HL-60 (cell line): ENCODE measurements around the gene RNF187.

Experiments used
- DNase-seq, 2 experiments: peaks; one replicate each; pipeline ENCODE4 v3.0.0-alpha.2; 2010 to 2020; ENCODE audit warnings: low read depth in 1 of 2, low spot score in 1 of 2
- H3K27ac ChIP-seq: fragments of 250-450 bp; sonication (Bioruptor Pico); replicated peaks from 2 replicates; pipeline ENCODE4 v1.5.1; 2020; ENCODE audit warnings: mild to moderate bottlenecking, moderate library complexity
- H3K27me3 ChIP-seq: fragments of 250-450 bp; sonication (Bioruptor Pico); 2 replicates; pipeline ENCODE4 v1.5.1; 2021; ENCODE audit warnings: mild to moderate bottlenecking, moderate library complexity; ENCODE audit not compliant: insufficient read depth, poor library complexity, severe bottlenecking
- H3K4me3 ChIP-seq: replicated peaks from 2 replicates; pipeline ENCODE4 v1.5.1; 2011; ENCODE audit warnings: mild to moderate bottlenecking, control low read depth, low read length; ENCODE audit not compliant: insufficient read depth
- GABPA ChIP-seq: IDR thresholded peaks from 2 replicates; pipeline ENCODE4 v1.6.1; 2012; ENCODE audit warnings: low read depth
- POLR2AphosphoS5 ChIP-seq: IDR thresholded peaks from 2 replicates; pipeline ENCODE4 v1.6.1; 2012; ENCODE audit warnings: low read depth
- SPI1 ChIP-seq: IDR thresholded peaks from 2 replicates; pipeline ENCODE4 v1.6.1; 2012; ENCODE audit warnings: low read depth, mild to moderate bottlenecking, borderline replicate concordance
- TF ChIP-seq, protein P1 (sequence below): IDR thresholded peaks from one replicate; pipeline ENCODE4 v1.5.1; 2011; ENCODE audit warnings: low read length, control low read depth, inconsistent platforms; ENCODE audit not compliant: insufficient read depth
- TF ChIP-seq, protein P2 (sequence below): IDR thresholded peaks from 2 replicates; pipeline ENCODE4 v1.6.1; 2012; ENCODE audit warnings: low read depth; ENCODE audit not compliant: insufficient replicate concordance

The RNF187 gene

DNA sequence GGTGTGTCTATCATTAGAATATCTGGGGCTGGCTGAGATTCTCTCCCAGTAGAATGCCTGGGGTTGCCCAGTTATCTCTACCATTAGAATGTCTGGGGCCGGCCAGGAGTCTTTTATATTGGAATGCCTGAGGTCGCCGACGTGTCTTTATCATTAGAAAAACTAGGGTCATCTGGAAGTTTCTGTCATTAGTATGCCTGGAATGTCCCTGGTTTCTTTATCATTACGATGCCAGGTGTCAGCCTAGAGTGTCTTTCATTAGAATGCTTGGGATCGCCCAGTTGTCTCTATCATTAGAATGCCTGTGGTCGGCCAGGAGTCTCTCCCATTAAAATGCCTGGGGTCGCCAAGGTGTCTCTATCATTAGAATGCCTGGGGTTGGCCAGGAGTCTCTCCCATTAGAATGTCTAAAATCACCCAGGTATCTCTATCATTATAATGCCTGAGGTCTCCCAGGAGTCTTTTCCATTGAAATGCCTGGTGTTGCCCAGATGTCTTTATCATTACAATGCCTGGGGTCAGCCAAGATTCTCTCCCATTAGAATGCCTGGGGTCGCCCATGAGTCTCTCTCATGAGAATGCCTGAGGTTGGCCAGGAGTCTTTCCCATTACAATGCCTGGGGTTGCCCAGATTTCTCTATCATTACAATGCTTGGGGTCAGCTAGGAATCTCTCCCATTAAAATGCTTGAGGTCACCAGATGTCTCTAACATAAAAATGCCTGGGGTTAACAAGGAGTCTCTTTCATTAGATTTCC lies 53.2 kb downstream of the RNF187 start:
- Histone ChIP-seq H3K27ac (no peak overlapping the region), H3K4me3 (no peak overlapping the region), H3K27me3 (no peaks in the 10 kb centered on the region)
- TF ChIP-seq POLR2AphosphoS5 (no peak), GABPA (no peak), SPI1 (no peak)
- TF ChIP-seq, protein P1, sequence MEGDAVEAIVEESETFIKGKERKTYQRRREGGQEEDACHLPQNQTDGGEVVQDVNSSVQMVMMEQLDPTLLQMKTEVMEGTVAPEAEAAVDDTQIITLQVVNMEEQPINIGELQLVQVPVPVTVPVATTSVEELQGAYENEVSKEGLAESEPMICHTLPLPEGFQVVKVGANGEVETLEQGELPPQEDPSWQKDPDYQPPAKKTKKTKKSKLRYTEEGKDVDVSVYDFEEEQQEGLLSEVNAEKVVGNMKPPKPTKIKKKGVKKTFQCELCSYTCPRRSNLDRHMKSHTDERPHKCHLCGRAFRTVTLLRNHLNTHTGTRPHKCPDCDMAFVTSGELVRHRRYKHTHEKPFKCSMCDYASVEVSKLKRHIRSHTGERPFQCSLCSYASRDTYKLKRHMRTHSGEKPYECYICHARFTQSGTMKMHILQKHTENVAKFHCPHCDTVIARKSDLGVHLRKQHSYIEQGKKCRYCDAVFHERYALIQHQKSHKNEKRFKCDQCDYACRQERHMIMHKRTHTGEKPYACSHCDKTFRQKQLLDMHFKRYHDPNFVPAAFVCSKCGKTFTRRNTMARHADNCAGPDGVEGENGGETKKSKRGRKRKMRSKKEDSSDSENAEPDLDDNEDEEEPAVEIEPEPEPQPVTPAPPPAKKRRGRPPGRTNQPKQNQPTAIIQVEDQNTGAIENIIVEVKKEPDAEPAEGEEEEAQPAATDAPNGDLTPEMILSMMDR, result no peak
- TF ChIP-seq, protein P2, sequence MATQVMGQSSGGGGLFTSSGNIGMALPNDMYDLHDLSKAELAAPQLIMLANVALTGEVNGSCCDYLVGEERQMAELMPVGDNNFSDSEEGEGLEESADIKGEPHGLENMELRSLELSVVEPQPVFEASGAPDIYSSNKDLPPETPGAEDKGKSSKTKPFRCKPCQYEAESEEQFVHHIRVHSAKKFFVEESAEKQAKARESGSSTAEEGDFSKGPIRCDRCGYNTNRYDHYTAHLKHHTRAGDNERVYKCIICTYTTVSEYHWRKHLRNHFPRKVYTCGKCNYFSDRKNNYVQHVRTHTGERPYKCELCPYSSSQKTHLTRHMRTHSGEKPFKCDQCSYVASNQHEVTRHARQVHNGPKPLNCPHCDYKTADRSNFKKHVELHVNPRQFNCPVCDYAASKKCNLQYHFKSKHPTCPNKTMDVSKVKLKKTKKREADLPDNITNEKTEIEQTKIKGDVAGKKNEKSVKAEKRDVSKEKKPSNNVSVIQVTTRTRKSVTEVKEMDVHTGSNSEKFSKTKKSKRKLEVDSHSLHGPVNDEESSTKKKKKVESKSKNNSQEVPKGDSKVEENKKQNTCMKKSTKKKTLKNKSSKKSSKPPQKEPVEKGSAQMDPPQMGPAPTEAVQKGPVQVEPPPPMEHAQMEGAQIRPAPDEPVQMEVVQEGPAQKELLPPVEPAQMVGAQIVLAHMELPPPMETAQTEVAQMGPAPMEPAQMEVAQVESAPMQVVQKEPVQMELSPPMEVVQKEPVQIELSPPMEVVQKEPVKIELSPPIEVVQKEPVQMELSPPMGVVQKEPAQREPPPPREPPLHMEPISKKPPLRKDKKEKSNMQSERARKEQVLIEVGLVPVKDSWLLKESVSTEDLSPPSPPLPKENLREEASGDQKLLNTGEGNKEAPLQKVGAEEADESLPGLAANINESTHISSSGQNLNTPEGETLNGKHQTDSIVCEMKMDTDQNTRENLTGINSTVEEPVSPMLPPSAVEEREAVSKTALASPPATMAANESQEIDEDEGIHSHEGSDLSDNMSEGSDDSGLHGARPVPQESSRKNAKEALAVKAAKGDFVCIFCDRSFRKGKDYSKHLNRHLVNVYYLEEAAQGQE, result no peak
- no peak for DNase-seq

DNA sequence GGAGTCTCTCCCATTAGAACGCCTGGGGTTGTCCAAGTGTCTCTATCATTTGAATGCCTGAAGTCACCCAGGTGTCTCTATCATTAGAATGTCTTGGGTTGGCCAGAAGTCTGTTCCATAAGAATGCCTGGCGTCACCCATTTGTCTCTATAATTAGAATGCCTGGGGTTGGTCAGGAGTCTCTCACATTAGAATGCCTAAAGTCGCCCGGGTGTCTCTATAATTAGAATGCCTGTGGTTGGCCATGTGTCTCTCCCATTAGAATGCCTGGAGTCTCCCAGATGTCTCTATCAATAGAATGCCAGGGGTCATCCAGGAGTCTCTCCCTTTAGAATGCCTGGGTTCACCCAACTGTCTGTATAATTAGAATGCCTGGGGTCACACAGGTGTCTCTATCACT lies 54.5 kb downstream of the RNF187 start:
- Histone ChIP-seq H3K27ac (no peak overlapping the region), H3K27me3 (no peaks in the 10 kb centered on the region)
- TF ChIP-seq SPI1, result no peak
- TF ChIP-seq, protein P2, result no peak
- no peak for TF ChIP-seq POLR2AphosphoS5
- TF ChIP-seq GABPA, result no peak
- TF ChIP-seq, protein P1, result no peak

DNA sequence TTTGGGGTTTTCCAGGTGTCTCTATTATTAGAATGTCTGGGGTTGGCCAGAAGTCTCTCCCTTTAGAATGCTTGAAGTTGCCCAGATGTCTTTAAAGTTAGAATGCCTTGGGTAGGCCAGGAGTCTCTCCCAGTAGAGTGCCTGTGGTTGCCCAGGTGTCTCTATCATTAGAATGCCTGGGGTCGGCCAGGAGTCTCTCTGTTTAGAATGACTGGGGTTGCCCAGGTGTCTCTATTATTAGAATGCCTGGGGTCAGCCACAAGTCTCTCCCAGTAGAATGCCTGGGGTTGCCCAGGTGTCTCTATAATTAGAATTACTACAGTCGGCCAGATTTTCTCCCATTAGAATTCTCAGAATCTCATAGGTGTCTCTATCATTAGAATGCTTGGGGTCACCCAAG lies 55.2 kb downstream of the RNF187 start:
- no peaks in the 10 kb centered on the region for H3K27me3 ChIP-seq
- no peak for DNase-seq
- no peak overlapping the region for H3K4me3 ChIP-seq
- no peak for TF ChIP-seq POLR2AphosphoS5
- TF ChIP-seq, protein P2, result no peak
- TF ChIP-seq GABPA, result no peak
- TF ChIP-seq, protein P1, result no peak
- no peak for TF ChIP-seq SPI1
- no peak overlapping the region for H3K27ac ChIP-seq

More for the DNA sequence above, 54.5 kb downstream of the RNF187 start:
- DNase-seq, result no peak
- no peak overlapping the region for H3K4me3 ChIP-seq
